Measurements from ENCODE around the gene RAET1E. TPM values are rescaled to one million over a fixed set of nuclear protein-coding genes. Genes with fewer than 3 reads are reported as not detected.

RAET1E gene
- total and polyA plus RNA-seq, 2 experiments from 2014 or later, result not detected

- ATAC-seq, result no peak
- no peak for TF ChIP-seq EZH2phosphoT487 (IDR thresholded peaks at IDR 0.05; ENCODE audit: unreplicated experiment)
- TF ChIP-seq NANOG (IDR thresholded peaks at IDR 0.05; ENCODE audit: borderline replicate concordance), result no peak
- TF ChIP-seq ZNF114 (CRISPR knock-in tag; IDR thresholded peaks at IDR 0.05), result no peak
- TF ChIP-seq ZNF331 (CRISPR knock-in tag; IDR thresholded peaks at IDR 0.05; ENCODE audit: low read depth), result no peak
- TF ChIP-seq REST (IDR thresholded peaks at IDR 0.05; ENCODE audit: unreplicated experiment), result no peak
- no peak for TF ChIP-seq JUNB (IDR thresholded peaks at IDR 0.05; ENCODE audit: unreplicated experiment)
- TF ChIP-seq, protein P1, sequence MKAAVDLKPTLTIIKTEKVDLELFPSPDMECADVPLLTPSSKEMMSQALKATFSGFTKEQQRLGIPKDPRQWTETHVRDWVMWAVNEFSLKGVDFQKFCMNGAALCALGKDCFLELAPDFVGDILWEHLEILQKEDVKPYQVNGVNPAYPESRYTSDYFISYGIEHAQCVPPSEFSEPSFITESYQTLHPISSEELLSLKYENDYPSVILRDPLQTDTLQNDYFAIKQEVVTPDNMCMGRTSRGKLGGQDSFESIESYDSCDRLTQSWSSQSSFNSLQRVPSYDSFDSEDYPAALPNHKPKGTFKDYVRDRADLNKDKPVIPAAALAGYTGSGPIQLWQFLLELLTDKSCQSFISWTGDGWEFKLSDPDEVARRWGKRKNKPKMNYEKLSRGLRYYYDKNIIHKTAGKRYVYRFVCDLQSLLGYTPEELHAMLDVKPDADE (IDR thresholded peaks at IDR 0.05), result no peak
- no peak for TF ChIP-seq EZH2 (IDR thresholded peaks at IDR 0.05; ENCODE audit: low read depth, unreplicated experiment)
- TF ChIP-seq POLR2AphosphoS5 (IDR thresholded peaks at IDR 0.05; ENCODE audit: low read depth), result no peak
- no peak for TF ChIP-seq STAT1 (IDR thresholded peaks at IDR 0.05; ENCODE audit: unreplicated experiment)
- TF ChIP-seq ZNF462 (CRISPR knock-in tag; IDR thresholded peaks at IDR 0.05), result no peak
- no peak for TF ChIP-seq CREB1 (CRISPR knock-in tag; IDR thresholded peaks at IDR 0.05; ENCODE audit: low read depth)
- no peak for TF ChIP-seq CTCF (conservative IDR thresholded peaks at IDR 0.05; ENCODE audit: low read depth in 2 of 2)
- H3K9me2 ChIP-seq (ENCODE audit: insufficient read depth), result no peaks in the 10 kb centered on the region
- no peak overlapping the region for H3K27ac ChIP-seq (ENCODE audit: low read depth)
- no peaks in the 10 kb centered on the region for H3K36me3 Mint-ChIP-seq (ENCODE audit: low read depth)
- no peaks in the 10 kb centered on the region for H4K20me1 ChIP-seq (replicated peaks; ENCODE audit: insufficient read depth)
- no peak for DNase-seq (ENCODE audit: low spot score)
- H3K27me3 ChIP-seq (ENCODE audit: insufficient read depth), result peaks cover 69% of the 10 kb centered on the region
- H3K4me1 Mint-ChIP-seq, result peaks cover 9% of the 10 kb centered on the region; the same call in 2 of the 3 replicates
- H3K4me3 ChIP-seq, result no peak overlapping the region
- H3F3A ChIP-seq (replicated peaks; ENCODE audit: low read depth), result 0 out of 2 replicates have a peak, but pooled peaks cover 3% of the 10 kb centered on the region
- H3K27me3 Mint-ChIP-seq (ENCODE audit: insufficient read depth, low read depth, poor library complexity), result peaks cover 73% of the 10 kb centered on the region
- no peak overlapping the region; the same call in 2 of the 3 replicates for H3K4me3 Mint-ChIP-seq
- H3K36me3 ChIP-seq (ENCODE audit: insufficient read depth), result no peaks in the 10 kb centered on the region
- no peaks in the 10 kb centered on the region for H3K79me2 ChIP-seq (replicated peaks; ENCODE audit: insufficient read depth)
- H3K4me1 ChIP-seq (ENCODE audit: insufficient read depth), result no peaks in the 10 kb centered on the region
- H3K4me2 ChIP-seq, result no peak overlapping the region
- no peak overlapping the region for H3K27ac Mint-ChIP-seq
- H2AFZ ChIP-seq, result no peak overlapping the region
- H3K9me3 Mint-ChIP-seq, result peaks cover 7% of the 10 kb centered on the region; the same call in 2 of the 3 replicates
Observed at GRCh38 chr6:149921361-149921760, 23.4 kb upstream of the RAET1E start.
